ENCODE data around the gene ZCCHC2.

GRCh38 chr18:62523255-62523588 is 397 bp downstream of the ZCCHC2 start:
- TF ChIP-seq POLR2A (IDR thresholded peaks at IDR 0.05; ENCODE audit: low read depth, low read length) (no peak), SMC3 (IDR thresholded peaks at IDR 0.05; ENCODE audit: low read depth, low read length) (no peak), RAD21 (IDR thresholded peaks at IDR 0.05; ENCODE audit: low read length) (no peak), MXI1 (IDR thresholded peaks at IDR 0.05; ENCODE audit: borderline replicate concordance, low read depth, low read length) (no peak), FOS (IDR thresholded peaks at IDR 0.05; ENCODE audit: low read depth, low read length) (no peak)
- TF ChIP-seq, protein P1, sequence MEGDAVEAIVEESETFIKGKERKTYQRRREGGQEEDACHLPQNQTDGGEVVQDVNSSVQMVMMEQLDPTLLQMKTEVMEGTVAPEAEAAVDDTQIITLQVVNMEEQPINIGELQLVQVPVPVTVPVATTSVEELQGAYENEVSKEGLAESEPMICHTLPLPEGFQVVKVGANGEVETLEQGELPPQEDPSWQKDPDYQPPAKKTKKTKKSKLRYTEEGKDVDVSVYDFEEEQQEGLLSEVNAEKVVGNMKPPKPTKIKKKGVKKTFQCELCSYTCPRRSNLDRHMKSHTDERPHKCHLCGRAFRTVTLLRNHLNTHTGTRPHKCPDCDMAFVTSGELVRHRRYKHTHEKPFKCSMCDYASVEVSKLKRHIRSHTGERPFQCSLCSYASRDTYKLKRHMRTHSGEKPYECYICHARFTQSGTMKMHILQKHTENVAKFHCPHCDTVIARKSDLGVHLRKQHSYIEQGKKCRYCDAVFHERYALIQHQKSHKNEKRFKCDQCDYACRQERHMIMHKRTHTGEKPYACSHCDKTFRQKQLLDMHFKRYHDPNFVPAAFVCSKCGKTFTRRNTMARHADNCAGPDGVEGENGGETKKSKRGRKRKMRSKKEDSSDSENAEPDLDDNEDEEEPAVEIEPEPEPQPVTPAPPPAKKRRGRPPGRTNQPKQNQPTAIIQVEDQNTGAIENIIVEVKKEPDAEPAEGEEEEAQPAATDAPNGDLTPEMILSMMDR (conservative IDR thresholded peaks at IDR 0.05; ENCODE audit: low read depth, low read length), result no peak

Data from IMR-90 (cell line).